Measurements from ENCODE around the gene DLGAP4.

Gene DLGAP4

DNA sequence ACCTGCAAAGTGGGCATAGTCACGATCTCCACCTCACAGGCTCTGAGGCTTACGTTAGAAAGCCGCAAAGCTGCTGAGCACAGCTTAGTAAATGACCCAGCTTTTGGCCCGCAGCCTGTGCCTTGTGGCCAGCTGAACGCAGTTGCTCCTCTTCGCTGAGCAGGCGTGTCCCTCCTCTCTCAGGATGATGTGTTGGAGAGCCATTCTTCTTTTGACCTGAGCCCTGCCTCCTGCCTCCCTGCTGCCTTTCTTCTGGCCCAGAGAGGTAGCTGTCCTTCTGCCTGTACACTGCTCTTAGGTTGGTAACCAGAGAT lies 187.6 kb downstream of the DLGAP4 start:
- no peak overlapping the region for H3K4me3 ChIP-seq (ENCODE audit: control insufficient read depth, low read depth, low read length)
- TF ChIP-seq, protein P1, sequence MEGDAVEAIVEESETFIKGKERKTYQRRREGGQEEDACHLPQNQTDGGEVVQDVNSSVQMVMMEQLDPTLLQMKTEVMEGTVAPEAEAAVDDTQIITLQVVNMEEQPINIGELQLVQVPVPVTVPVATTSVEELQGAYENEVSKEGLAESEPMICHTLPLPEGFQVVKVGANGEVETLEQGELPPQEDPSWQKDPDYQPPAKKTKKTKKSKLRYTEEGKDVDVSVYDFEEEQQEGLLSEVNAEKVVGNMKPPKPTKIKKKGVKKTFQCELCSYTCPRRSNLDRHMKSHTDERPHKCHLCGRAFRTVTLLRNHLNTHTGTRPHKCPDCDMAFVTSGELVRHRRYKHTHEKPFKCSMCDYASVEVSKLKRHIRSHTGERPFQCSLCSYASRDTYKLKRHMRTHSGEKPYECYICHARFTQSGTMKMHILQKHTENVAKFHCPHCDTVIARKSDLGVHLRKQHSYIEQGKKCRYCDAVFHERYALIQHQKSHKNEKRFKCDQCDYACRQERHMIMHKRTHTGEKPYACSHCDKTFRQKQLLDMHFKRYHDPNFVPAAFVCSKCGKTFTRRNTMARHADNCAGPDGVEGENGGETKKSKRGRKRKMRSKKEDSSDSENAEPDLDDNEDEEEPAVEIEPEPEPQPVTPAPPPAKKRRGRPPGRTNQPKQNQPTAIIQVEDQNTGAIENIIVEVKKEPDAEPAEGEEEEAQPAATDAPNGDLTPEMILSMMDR (IDR thresholded peaks at IDR 0.05; ENCODE audit: control insufficient read depth, insufficient read depth, low read depth, low read length, missing control alignments), result no peak
- DNase-seq (ENCODE audit: low read depth), result peak; percentile 65

GRCh38 chr20:36496707-36497669 lies 190.8 kb downstream of the DLGAP4 start:
- TF ChIP-seq, protein P1 (IDR thresholded peaks at IDR 0.05; ENCODE audit: control insufficient read depth, insufficient read depth, low read depth, low read length, missing control alignments), result no peak

DNA sequence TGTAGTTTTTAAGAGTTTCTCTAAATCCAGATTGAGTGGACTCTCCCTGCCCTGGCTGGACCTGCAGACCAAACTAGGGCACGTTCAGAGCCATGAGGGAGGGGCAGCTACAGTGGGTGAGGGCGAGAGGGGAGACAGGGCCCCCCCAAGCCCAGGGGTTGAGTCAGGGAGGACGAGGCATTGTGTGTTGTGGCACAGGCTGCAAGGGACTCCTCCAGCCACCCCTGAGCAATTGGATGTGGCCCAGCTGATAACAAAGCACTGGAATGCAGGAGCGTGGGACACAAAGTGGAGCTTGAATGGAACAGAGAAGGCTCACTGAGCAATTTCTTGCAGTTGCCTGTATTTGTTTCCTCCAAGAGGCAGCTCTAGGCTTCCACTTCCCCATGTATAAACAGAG lies 191.7 kb downstream of the DLGAP4 start:
- TF ChIP-seq, protein P1 (IDR thresholded peaks at IDR 0.05; ENCODE audit: control insufficient read depth, insufficient read depth, low read depth, low read length, missing control alignments), result no peak
- DNase-seq (ENCODE audit: low read depth), result no peak
- H3K4me3 ChIP-seq (ENCODE audit: control insufficient read depth, low read depth, low read length), result no peak overlapping the region

More at GRCh38 chr20:36496707-36497669, 190.8 kb downstream of the DLGAP4 start:
- DNase-seq (ENCODE audit: low read depth), result no peak
- H3K4me3 ChIP-seq (ENCODE audit: control insufficient read depth, low read depth, low read length), result no peak overlapping the region

DNA sequence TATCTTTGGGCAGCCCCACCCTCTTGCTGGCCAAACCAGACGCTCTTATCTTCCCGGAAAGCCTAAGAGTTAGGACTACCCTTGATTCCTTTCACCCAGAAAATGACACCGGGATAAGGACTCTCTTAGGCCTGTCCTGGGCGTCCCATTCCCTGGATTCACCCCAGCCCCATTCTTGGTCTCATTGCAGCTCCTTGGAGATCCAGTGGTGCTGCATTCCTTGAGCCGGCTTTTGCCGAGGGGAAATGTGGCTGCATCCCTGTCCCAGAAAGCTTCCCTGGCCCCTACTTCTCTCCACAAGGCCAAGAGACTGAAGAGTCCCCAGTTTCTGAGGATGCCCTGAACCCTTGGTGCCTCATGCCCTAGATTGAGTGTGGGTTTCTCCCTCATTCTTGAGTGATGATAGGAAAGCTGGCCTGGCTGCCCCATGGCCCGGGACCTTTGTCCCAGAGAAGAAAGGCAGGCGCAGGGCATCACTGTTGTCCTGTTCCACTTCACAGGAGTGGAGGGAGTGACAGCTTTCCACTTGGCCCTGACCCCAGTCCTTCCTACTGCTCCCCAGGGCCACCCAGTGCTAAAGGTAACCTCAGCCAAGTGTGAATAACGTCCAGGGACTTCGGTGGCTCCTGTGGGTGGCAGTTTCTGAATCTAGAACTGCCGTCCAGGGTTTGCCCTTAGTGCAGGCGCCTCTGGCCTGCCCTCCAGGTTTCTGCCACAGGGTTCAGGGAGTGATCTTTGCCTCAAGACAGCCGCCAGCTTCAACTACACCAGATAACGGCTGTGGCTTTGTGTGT lies 192.4 kb downstream of the DLGAP4 start:
- no peak for DNase-seq (ENCODE audit: low read depth)
- TF ChIP-seq, protein P1 (IDR thresholded peaks at IDR 0.05; ENCODE audit: control insufficient read depth, insufficient read depth, low read depth, low read length, missing control alignments), result no peak
- no peak overlapping the region for H3K4me3 ChIP-seq (ENCODE audit: control insufficient read depth, low read depth, low read length)

GRCh38 chr20:36499211-36499610 lies 193.1 kb downstream of the DLGAP4 start:
- no peak for DNase-seq (ENCODE audit: low read depth)
- TF ChIP-seq, protein P1 (IDR thresholded peaks at IDR 0.05; ENCODE audit: control insufficient read depth, insufficient read depth, low read depth, low read length, missing control alignments), result no peak

GRCh38 chr20:36499723-36500501 lies 193.8 kb downstream of the DLGAP4 start:
- H3K4me3 ChIP-seq (ENCODE audit: control insufficient read depth, low read depth, low read length), result no peak overlapping the region
- no peak for DNase-seq (ENCODE audit: low read depth)
- TF ChIP-seq, protein P1 (IDR thresholded peaks at IDR 0.05; ENCODE audit: control insufficient read depth, insufficient read depth, low read depth, low read length, missing control alignments), result no peak

More at GRCh38 chr20:36499211-36499610, 193.1 kb downstream of the DLGAP4 start:
- no peak overlapping the region for H3K4me3 ChIP-seq (ENCODE audit: control insufficient read depth, low read depth, low read length)

Measured in AG09309 (cell line).